Effector CD8-positive, alpha-beta T cell (primary cell): ENCODE measurements around the gene SLCO1A2.

Experiments
- DNase-seq: peaks from one replicate; lab custom pipeline; 2025; lab: John Stamatoyannopoulos, UW

The SLCO1A2 gene

GRCh38 chr12:21330682-21331253, 3.9 kb downstream of the SLCO1A2 start:
- no peak for DNase-seq

GRCh38 chr12:21328578-21328977, 6.1 kb downstream of the SLCO1A2 start:
- DNase-seq = no peak

- DNase-seq = no peak
Observed at GRCh38 chr12:21324551-21324950, 10.2 kb downstream of the SLCO1A2 start.

DNA sequence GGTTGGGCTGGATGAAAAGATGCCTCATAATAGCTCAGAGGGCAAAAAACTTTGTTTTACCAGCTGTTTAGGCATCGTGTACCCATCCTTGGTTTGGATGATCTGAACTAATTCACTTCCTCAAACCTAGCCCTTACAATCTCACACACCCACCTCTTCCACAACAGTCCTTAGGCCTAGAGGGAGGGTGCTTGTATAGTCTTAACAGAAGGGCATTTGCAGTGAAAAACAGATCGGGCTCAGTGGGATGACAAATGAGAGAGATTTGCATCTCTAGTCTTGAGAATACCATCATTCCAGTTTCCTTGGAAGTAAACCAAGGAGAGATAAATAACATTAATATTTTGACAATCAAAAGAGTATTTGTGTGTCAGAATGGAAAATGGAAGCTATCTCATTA, 11.0 kb downstream of the SLCO1A2 start:
- DNase-seq = no peak

- DNase-seq = no peak
Observed at GRCh38 chr12:21308785-21309184, 25.9 kb downstream of the SLCO1A2 start.

DNA sequence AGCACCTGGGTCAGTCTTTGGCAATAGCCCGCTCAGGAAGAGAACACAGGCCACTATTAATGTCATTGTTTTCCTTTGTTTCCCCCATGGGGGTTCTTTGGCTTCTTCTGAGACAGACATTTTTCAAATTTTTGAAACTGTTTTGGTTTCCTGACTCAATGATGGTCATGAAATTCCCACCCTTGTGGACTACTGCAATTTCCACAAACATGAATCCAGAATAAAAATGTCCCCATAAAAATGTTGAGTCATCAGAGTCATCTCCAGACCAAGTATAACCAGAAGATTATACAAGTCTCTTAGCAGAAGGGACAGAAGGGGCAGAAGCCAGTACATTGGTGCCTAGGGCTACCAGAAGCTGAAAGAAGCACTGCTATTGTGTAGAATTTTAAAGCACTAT, 29.1 kb downstream of the SLCO1A2 start:
- DNase-seq = no peak

DNA sequence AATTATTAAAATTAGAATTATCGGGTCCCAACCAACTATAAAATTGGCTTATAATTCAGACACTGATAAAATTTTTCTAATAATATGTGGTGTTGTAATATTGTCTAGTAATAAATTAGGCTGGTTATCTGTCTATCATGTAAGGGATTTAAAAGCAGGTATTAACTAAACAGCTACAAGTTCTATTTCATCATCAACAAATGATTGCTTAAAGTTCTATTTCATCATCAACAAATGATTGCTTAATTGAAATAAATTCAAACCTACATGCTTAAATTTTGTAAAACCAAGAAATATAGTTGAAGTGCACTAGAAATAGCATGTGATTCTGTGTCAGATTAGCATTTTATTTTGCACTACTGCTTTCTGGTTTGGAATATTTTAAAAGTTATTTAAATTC, 34.1 kb downstream of the SLCO1A2 start:
- no peak for DNase-seq

GRCh38 chr12:21296751-21297406, 37.8 kb downstream of the SLCO1A2 start:
- DNase-seq = no peak

- no peak for DNase-seq
Observed at GRCh38 chr12:21296348-21296747, 38.4 kb downstream of the SLCO1A2 start.

DNA sequence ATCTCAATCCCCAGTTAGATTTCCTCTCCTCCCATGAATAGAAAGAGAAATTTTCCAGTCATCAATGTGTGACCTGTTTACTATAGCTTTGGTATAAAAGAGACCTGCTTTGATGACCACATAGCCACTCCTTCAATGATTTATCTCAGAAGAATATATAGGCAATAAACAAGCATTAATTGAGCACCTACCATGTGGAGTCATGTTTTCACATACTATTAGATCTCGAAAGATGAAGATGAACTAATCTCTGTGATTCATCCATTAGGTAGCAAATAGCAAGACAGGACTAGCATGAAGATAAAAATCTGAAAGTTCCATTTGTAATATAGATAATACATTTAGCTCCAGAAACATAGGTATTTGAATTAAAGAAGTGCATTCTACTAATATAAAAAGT, 40.5 kb downstream of the SLCO1A2 start:
- DNase-seq = no peak

- no peak for DNase-seq
Observed at GRCh38 chr12:21292111-21292510, 42.6 kb downstream of the SLCO1A2 start.

GRCh38 chr12:21289698-21290097, 45.0 kb downstream of the SLCO1A2 start:
- no peak for DNase-seq

- DNase-seq = no peak
Observed at GRCh38 chr12:21276826-21277225, 57.9 kb downstream of the SLCO1A2 start.

- no peak for DNase-seq
Observed at GRCh38 chr12:21265932-21266331, 68.8 kb downstream of the SLCO1A2 start.

DNA sequence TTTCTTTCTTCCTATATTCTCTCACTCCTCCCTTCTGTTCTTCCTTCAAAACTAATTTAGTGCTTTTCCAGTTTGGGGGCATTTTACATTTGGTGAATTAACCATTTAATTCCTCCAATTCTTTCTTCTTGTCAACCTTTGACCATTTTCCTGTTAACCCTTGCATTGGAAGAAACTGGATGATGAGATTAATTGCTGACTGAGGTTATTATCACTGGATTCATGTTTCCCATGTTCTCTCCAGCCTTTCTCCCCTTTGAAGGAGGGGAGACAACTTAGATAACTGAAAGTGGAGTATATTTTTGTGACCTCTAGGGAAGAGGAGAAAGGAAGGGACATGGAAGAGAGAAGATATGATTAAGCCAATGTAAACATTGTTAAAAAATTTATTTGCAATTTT, 70.5 kb downstream of the SLCO1A2 start:
- no peak for DNase-seq

DNA sequence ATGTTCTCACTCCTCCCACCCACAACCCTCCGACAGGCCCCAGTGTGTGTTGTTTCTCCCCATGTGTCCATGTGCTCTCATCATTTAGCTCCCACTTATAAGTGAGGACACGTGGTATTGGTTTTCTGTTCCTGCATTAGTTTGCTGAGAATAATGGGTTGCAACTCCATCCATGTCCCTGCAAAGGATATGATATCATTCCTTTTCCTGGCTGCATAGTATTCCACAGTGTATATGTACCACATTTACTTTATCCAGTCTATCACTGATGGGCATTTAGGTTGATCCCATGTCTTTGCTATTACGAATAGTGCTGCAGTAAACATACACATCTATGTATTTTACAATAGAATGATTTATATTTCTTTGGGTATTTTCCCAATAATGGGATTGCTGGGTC, 77.5 kb downstream of the SLCO1A2 start:
- no peak for DNase-seq

GRCh38 chr12:21252070-21252469, 82.6 kb downstream of the SLCO1A2 start:
- no peak for DNase-seq

DNA sequence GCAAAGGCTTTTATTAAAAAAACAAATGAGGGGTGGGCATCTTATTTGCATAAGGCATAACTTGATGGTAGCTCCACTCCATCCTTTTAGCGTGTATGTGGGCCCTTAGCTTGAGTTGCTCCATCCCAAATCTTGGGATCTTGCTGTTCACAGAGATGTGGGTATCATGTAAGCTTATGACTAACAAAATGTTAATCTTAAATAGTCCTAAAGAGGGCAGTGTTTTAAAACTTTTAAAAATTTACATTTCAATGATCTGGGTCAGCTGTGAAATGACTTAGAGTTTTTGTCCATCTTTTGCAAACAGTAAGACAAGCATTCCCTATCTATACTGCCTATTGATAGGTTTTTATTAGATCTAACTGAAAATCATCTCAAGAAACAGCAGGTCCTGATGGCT, 86.0 kb downstream of the SLCO1A2 start:
- no peak for DNase-seq

GRCh38 chr12:21239866-21240265, 94.9 kb downstream of the SLCO1A2 start:
- no peak for DNase-seq

DNA sequence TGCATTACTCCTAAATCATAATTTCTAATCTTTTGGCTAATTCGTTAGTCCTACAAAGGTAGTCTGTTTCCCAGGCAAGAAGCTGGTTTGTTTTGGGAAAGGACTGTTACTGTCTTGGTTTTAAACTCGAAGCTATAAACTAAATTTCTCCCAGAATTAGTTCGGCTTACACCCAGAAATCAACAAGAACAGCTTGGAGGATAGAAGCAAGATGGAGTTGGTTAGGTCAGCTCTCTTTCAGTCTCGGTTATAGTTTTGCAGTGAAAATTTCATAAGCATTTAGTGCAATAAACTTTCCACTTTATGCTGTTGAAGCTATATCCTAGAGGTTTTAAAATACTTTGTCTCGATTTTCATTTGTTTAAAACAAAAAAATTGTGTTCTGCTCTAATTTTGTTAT, 100.3 kb downstream of the SLCO1A2 start:
- no peak for DNase-seq

GRCh38 chr12:21223930-21224329, 110.8 kb downstream of the SLCO1A2 start:
- DNase-seq = no peak

DNA sequence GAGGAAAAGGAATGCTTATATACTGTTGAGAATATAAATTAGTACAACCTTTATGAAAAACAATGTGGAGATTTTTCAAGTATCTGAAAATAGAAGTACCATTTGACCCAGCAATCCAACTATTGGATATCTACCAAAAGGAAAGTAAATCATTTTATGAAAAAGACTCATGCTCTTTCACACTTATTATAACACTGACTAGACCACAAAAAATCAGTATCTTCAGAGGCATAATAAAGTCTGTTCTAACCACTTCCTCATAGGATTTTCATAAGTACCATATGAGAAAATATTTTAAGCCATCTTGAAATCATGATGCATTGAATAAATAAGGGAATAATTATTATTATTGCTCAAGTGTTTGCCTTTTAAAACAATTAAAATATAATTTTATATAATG, 112.9 kb downstream of the SLCO1A2 start:
- no peak for DNase-seq

DNA sequence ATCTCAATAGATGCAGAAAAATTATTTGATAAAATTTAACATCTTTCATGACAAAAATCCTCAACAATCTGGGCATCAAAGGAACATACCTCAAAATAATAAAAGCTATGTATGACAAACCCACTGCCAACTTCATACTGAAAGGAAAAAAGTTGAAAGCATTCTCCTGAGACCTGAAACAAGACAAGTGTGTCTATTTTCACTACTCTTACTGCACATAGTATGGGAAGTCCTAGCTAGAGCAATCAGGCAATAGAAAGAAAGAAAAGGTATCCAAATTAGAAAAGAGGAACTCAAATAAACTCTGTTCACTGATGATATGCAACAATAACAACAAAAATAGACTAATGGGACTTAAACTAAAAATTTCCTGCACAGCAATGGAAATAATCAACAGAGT, 113.6 kb downstream of the SLCO1A2 start:
- no peak for DNase-seq

- no peak for DNase-seq
Observed at GRCh38 chr12:21220266-21220665, 114.5 kb downstream of the SLCO1A2 start.
